Epithelial cell of esophagus (primary cell): ENCODE measurements around the gene ARPC1B.

ENCODE experiments used
- DNase-seq: peaks from one replicate; pipeline ENCODE4 v3.0.0; 2010; ENCODE audit warnings: low read depth
- H3K4me3 ChIP-seq: 2 replicates; pipeline ENCODE4 v1.5.1; 2011; ENCODE audit warnings: mild to moderate bottlenecking, low read length, control low read depth
- CTCF ChIP-seq: IDR thresholded peaks from 2 replicates; pipeline ENCODE4 v1.5.1; 2011; ENCODE audit warnings: low read depth, mild to moderate bottlenecking, low read length, control low read depth, inconsistent platforms; ENCODE audit not compliant: insufficient read depth; ENCODE audit errors: missing control alignments

Gene ARPC1B

GRCh38 chr7:99418260-99418659 lies 43.7 kb downstream of the ARPC1B start:
- no peak overlapping the region for H3K4me3 ChIP-seq
- no peak for DNase-seq
- no peak for TF ChIP-seq CTCF

GRCh38 chr7:99419323-99420021 lies 44.9 kb downstream of the ARPC1B start:
- no peak for DNase-seq
- TF ChIP-seq CTCF, result no peak
- no peak overlapping the region for H3K4me3 ChIP-seq

- DNase-seq, result no peak
- TF ChIP-seq CTCF, result no peak
- H3K4me3 ChIP-seq, result no peak overlapping the region
These were observed 45.7 kb downstream of the ARPC1B start for GRCh38 chr7:99420213-99420612.

- no peak for TF ChIP-seq CTCF
- no peak for DNase-seq
- H3K4me3 ChIP-seq, result no peak overlapping the region
These were observed 46.5 kb downstream of the ARPC1B start for GRCh38 chr7:99420986-99421385.

GRCh38 chr7:99422186-99422585 lies 47.7 kb downstream of the ARPC1B start:
- no peak for TF ChIP-seq CTCF
- no peak for DNase-seq
- no peak overlapping the region for H3K4me3 ChIP-seq

- DNase-seq, result no peak
- no peak overlapping the region for H3K4me3 ChIP-seq
- TF ChIP-seq CTCF, result no peak
These were observed 48.1 kb downstream of the ARPC1B start for GRCh38 chr7:99422625-99423024.
